AG04449 (cell line): Measurements from ENCODE around the gene NRG3.

Experiments used
- CTCF ChIA-PET: fragments of 350-600 bp; formaldehyde crosslinking; extraction: SDS; loops from one replicate; lab custom pipeline; 2021; ENCODE audit warnings: antibody characterized with exemption; lab: Yijun Ruan, JAX
- POLR2A ChIA-PET: fragments of 400-600, 350-600 bp; formaldehyde crosslinking; extraction: SDS; loops from one replicate; lab custom pipeline; 2020; ENCODE audit warnings: antibody characterized with exemption, inconsistent platforms; lab: Yijun Ruan, JAX
- DNase-seq: peaks from one replicate; pipeline ENCODE4 v3.0.0-alpha.2; 2010; ENCODE audit warnings: low read depth, low spot score
- H3K4me3 ChIP-seq: 2 replicates; pipeline ENCODE4 v1.5.1; 2011; ENCODE audit warnings: low read depth, mild to moderate bottlenecking, control low read depth, low read length
- CTCF ChIP-seq: IDR thresholded peaks from one replicate; pipeline ENCODE4 v1.5.1; 2011; ENCODE audit warnings: mild to moderate bottlenecking, moderate library complexity, low read length, control low read depth, inconsistent platforms; ENCODE audit not compliant: insufficient read depth; ENCODE audit errors: missing control alignments

The NRG3 gene

GRCh38 chr10:82888809-82889455 lies 1013.9 kb downstream of the NRG3 start:
- H3K4me3 ChIP-seq, result no peak overlapping the region
- TF ChIP-seq CTCF, result no peak
- ChIA-PET POLR2A (no interaction called here), CTCF (no interaction called here)
- no peak for DNase-seq

- DNase-seq, result no peak
- CTCF ChIA-PET, result no interaction called here
- no peak for TF ChIP-seq CTCF
- POLR2A ChIA-PET, result no interaction called here
- no peak overlapping the region for H3K4me3 ChIP-seq
Measured at GRCh38 chr10:82889728-82890127, 1014.7 kb downstream of the NRG3 start.

GRCh38 chr10:82890573-82890972 lies 1015.6 kb downstream of the NRG3 start:
- CTCF ChIA-PET, result no interaction called here
- no peak overlapping the region for H3K4me3 ChIP-seq
- POLR2A ChIA-PET, result no interaction called here
- no peak for TF ChIP-seq CTCF
- no peak for DNase-seq

GRCh38 chr10:82908096-82908495 lies 1033.1 kb downstream of the NRG3 start:
- no peak overlapping the region for H3K4me3 ChIP-seq
- ChIA-PET POLR2A (no interaction called here), CTCF (no interaction called here)
- TF ChIP-seq CTCF, result no peak
- no peak for DNase-seq

- no peak overlapping the region for H3K4me3 ChIP-seq
- DNase-seq, result no peak
- no peak for TF ChIP-seq CTCF
- ChIA-PET POLR2A (no interaction called here), CTCF (no interaction called here)
Measured at GRCh38 chr10:82908751-82909150, 1033.8 kb downstream of the NRG3 start.

GRCh38 chr10:82910301-82910700 lies 1035.3 kb downstream of the NRG3 start:
- ChIA-PET POLR2A (no interaction called here), CTCF (no interaction called here)
- TF ChIP-seq CTCF, result no peak
- DNase-seq, result no peak
- no peak overlapping the region for H3K4me3 ChIP-seq
